Measurements from ENCODE around the gene CIAO1.
"Not testable (repeated sequence)": the region's sequence is repeated elsewhere in the genome, so short reads cannot be mapped to it uniquely, and the experiment has no call there.

The CIAO1 gene

GRCh38 chr2:96271995-96272394 is 6.0 kb downstream of the CIAO1 start:
- no peak for DNase-seq (ENCODE audit: low read depth)
- no peak overlapping the region for H3K4me3 ChIP-seq (ENCODE audit: low read depth, low read length)

- no peak for DNase-seq (ENCODE audit: low read depth)
- no peak overlapping the region for H3K4me3 ChIP-seq (ENCODE audit: low read depth, low read length)
Observed at GRCh38 chr2:96273763-96274162, 7.7 kb downstream of the CIAO1 start.

GRCh38 chr2:96274355-96275056 is 8.5 kb downstream of the CIAO1 start:
- H3K4me3 ChIP-seq (ENCODE audit: low read depth, low read length): no peak overlapping the region

GRCh38 chr2:96276787-96277499 is 10.9 kb downstream of the CIAO1 start:
- no peak overlapping the region for H3K4me3 ChIP-seq (ENCODE audit: low read depth, low read length)
- DNase-seq (ENCODE audit: low read depth): no peak

More at GRCh38 chr2:96274355-96275056, 8.5 kb downstream of the CIAO1 start:
- DNase-seq (ENCODE audit: low read depth): no peak

- no peak overlapping the region for H3K4me3 ChIP-seq (ENCODE audit: low read depth, low read length)
- no peak for DNase-seq (ENCODE audit: low read depth)
Observed at GRCh38 chr2:96287273-96287856, 21.3 kb downstream of the CIAO1 start.

- DNase-seq (ENCODE audit: low read depth): no peak
- H3K4me3 ChIP-seq (ENCODE audit: low read depth, low read length): no peak overlapping the region
Observed at GRCh38 chr2:96291751-96292150, 25.7 kb downstream of the CIAO1 start.

- not testable (repeated sequence) for DNase-seq (ENCODE audit: low read depth); H3K4me3 ChIP-seq (ENCODE audit: low read depth, low read length)
Observed at GRCh38 chr2:96294271-96294670, 28.2 kb downstream of the CIAO1 start.

GRCh38 chr2:96296925-96297324 is 30.9 kb downstream of the CIAO1 start:
- H3K4me3 ChIP-seq (ENCODE audit: low read depth, low read length): no peak overlapping the region

GRCh38 chr2:96301865-96302264 is 35.8 kb downstream of the CIAO1 start:
- DNase-seq (ENCODE audit: low read depth): no peak
- H3K4me3 ChIP-seq (ENCODE audit: low read depth, low read length): no peak overlapping the region

More at GRCh38 chr2:96296925-96297324, 30.9 kb downstream of the CIAO1 start:
- no peak for DNase-seq (ENCODE audit: low read depth)

- H3K4me3 ChIP-seq (ENCODE audit: low read depth, low read length): peak overlapping the region; percentile 99
- no peak for DNase-seq (ENCODE audit: low read depth)
Observed at GRCh38 chr2:96304606-96305005, 38.6 kb downstream of the CIAO1 start.

- peak; percentile 34 for DNase-seq (ENCODE audit: low read depth)
- peak within 1 kb of the TSS; percentile 99 for H3K4me3 ChIP-seq (ENCODE audit: low read depth, low read length)
Observed at GRCh38 chr2:96305091-96305978, 39.3 kb downstream of the CIAO1 start, which contains the start of gene SNRNP200. TSS of gene SNRNP200 (minus strand) at chr2:96305546. CDS start at chr2:96305437, 109 bp downstream.

- peak overlapping the region; percentile 99 for H3K4me3 ChIP-seq (ENCODE audit: low read depth, low read length)
- no peak for DNase-seq (ENCODE audit: low read depth)
Observed at GRCh38 chr2:96305979-96306308, 39.9 kb downstream of the CIAO1 start.

GRCh38 chr2:96306370-96306769 is 40.3 kb downstream of the CIAO1 start:
- H3K4me3 ChIP-seq (ENCODE audit: low read depth, low read length): peak overlapping the region; percentile 99
- DNase-seq (ENCODE audit: low read depth): no peak

- H3K4me3 ChIP-seq (ENCODE audit: low read depth, low read length): no peak overlapping the region
- no peak for DNase-seq (ENCODE audit: low read depth)
Observed at GRCh38 chr2:96308248-96308647, 42.2 kb downstream of the CIAO1 start.

GRCh38 chr2:96315005-96315399 is 49.0 kb downstream of the CIAO1 start:
- DNase-seq (ENCODE audit: low read depth): no peak
- H3K4me3 ChIP-seq (ENCODE audit: low read depth, low read length): no peak overlapping the region

- peak; percentile 27 for DNase-seq (ENCODE audit: low read depth)
- no peak overlapping the region for H3K4me3 ChIP-seq (ENCODE audit: low read depth, low read length)
Observed at GRCh38 chr2:96315400-96316071, 49.5 kb downstream of the CIAO1 start.

GRCh38 chr2:96316999-96317398 is 51.0 kb downstream of the CIAO1 start:
- no peak overlapping the region for H3K4me3 ChIP-seq (ENCODE audit: low read depth, low read length)
- DNase-seq (ENCODE audit: low read depth): no peak

GRCh38 chr2:96317584-96317997 is 51.6 kb downstream of the CIAO1 start:
- DNase-seq (ENCODE audit: low read depth): no peak
- H3K4me3 ChIP-seq (ENCODE audit: low read depth, low read length): no peak overlapping the region

- no peak overlapping the region for H3K4me3 ChIP-seq (ENCODE audit: low read depth, low read length)
- no peak for DNase-seq (ENCODE audit: low read depth)
Observed at GRCh38 chr2:96318723-96319122, 52.7 kb downstream of the CIAO1 start.

Measured in skeletal muscle cell (primary cell).